HG03060 (cell line): ENCODE measurements around the gene TMEM108.

ENCODE experiments used
- ATAC-seq: cut with Tn5 transposase; IDR thresholded peaks from one replicate; pipeline ENCODE4 v1.9.1; 2021; ENCODE audit warnings: low read depth, moderate number of reproducible peaks; ENCODE audit not compliant: unreplicated experiment

The TMEM108 gene

GRCh38 chr3:133401374-133402135, 363.4 kb downstream of the TMEM108 start:
- no peak for ATAC-seq

GRCh38 chr3:133404920-133405319, 366.7 kb downstream of the TMEM108 start:
- ATAC-seq: no peak

GRCh38 chr3:133408366-133408765, 370.2 kb downstream of the TMEM108 start:
- ATAC-seq: no peak

- no peak for ATAC-seq
These were observed 370.8 kb downstream of the TMEM108 start for GRCh38 chr3:133408961-133409360.

- ATAC-seq: no peak
These were observed 372.2 kb downstream of the TMEM108 start for GRCh38 chr3:133410191-133410892.

- ATAC-seq: no peak
These were observed 374.3 kb downstream of the TMEM108 start for GRCh38 chr3:133412183-133413132.

- no peak for ATAC-seq
These were observed 375.2 kb downstream of the TMEM108 start for GRCh38 chr3:133413161-133414020.

GRCh38 chr3:133414021-133414392, 375.8 kb downstream of the TMEM108 start:
- no peak for ATAC-seq

GRCh38 chr3:133418361-133418760, 380.2 kb downstream of the TMEM108 start:
- no peak for ATAC-seq

GRCh38 chr3:133419151-133419909, 381.1 kb downstream of the TMEM108 start:
- ATAC-seq: no peak

GRCh38 chr3:133424937-133425869, 387.0 kb downstream of the TMEM108 start:
- ATAC-seq: peak; percentile 66

- no peak for ATAC-seq
These were observed 387.7 kb downstream of the TMEM108 start for GRCh38 chr3:133425898-133426297.

- ATAC-seq: no peak
These were observed 388.5 kb downstream of the TMEM108 start for GRCh38 chr3:133426721-133427120.

- ATAC-seq: no peak
These were observed 390.4 kb downstream of the TMEM108 start for GRCh38 chr3:133428552-133428951.

- ATAC-seq: no peak
These were observed 390.9 kb downstream of the TMEM108 start for GRCh38 chr3:133429063-133429462.

- ATAC-seq: no peak
These were observed 401.4 kb downstream of the TMEM108 start for GRCh38 chr3:133439563-133439962.

GRCh38 chr3:133440652-133441051, 402.5 kb downstream of the TMEM108 start:
- no peak for ATAC-seq

- ATAC-seq: no peak
These were observed 403.7 kb downstream of the TMEM108 start for GRCh38 chr3:133441867-133442270.
